ENCODE measurements around the gene TPPP3. TPM values are rescaled to one million over a fixed set of nuclear protein-coding genes. Genes with fewer than 3 reads are reported as not detected.

Gene TPPP3
- total RNA-seq, 4 donors from 2014 or later, result 14.8 to 111 (median 55.0) TPM

DNA sequence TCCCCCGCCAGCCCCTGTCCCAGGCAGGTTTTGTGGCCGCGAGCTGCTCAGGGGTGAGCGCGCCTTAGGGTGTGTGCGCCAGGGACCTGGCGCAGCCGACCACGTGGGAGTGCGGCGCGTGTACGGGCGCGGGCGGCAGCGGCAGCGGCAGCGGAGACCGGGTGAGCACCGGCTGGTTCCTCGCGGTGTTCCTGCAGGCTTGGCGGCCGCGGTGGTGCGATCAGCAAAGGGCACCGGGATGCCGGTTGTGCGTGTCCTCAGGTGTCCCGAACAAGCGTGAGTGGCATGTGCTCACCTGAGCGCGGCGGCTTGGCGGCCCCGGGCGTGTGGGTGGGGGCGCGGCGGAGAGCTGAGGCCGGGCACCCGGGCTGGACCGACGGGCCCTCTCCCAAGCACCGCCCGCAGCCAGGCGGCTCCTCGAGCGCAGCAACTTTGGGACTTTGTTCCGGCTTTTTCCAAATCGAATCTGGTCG lies 37.2 kb upstream of the TPPP3 start:
- TF ChIP-seq, protein P1, sequence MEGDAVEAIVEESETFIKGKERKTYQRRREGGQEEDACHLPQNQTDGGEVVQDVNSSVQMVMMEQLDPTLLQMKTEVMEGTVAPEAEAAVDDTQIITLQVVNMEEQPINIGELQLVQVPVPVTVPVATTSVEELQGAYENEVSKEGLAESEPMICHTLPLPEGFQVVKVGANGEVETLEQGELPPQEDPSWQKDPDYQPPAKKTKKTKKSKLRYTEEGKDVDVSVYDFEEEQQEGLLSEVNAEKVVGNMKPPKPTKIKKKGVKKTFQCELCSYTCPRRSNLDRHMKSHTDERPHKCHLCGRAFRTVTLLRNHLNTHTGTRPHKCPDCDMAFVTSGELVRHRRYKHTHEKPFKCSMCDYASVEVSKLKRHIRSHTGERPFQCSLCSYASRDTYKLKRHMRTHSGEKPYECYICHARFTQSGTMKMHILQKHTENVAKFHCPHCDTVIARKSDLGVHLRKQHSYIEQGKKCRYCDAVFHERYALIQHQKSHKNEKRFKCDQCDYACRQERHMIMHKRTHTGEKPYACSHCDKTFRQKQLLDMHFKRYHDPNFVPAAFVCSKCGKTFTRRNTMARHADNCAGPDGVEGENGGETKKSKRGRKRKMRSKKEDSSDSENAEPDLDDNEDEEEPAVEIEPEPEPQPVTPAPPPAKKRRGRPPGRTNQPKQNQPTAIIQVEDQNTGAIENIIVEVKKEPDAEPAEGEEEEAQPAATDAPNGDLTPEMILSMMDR (IDR thresholded peaks at IDR 0.05), result no peak
- TF ChIP-seq EP300 (IDR thresholded peaks at IDR 0.05) (no peak), POLR2A (IDR thresholded peaks at IDR 0.05) (no peak), POLR2AphosphoS5 (IDR thresholded peaks at IDR 0.05) (no peak)
- H3K9me3 ChIP-seq, result no peaks in the 10 kb centered on the region
- H3K4me1 ChIP-seq, result peaks cover 0 to 41% (median 15%) of the 10 kb centered on the region in 3 donors
- WGBS, 2 donors (ENCODE audit: low coverage in 1 of 2), result 20% methylated on average over 1 of the region's 53 CpGs; no CpG with 5 or more reads in 1 of the 2 donors
- peaks cover 0 to 3% of the 10 kb centered on the region in 2 donors for H3K36me3 ChIP-seq
- peak overlapping the region in 2 of 4 donors; percentile 61 to 63 for H3K27ac ChIP-seq
- H3K27me3 ChIP-seq, result peaks cover 46% of the 10 kb centered on the region
- peak overlapping the region; percentile 21 to 57 for H3K4me3 ChIP-seq
- peak; percentile 2 for ATAC-seq

DNA sequence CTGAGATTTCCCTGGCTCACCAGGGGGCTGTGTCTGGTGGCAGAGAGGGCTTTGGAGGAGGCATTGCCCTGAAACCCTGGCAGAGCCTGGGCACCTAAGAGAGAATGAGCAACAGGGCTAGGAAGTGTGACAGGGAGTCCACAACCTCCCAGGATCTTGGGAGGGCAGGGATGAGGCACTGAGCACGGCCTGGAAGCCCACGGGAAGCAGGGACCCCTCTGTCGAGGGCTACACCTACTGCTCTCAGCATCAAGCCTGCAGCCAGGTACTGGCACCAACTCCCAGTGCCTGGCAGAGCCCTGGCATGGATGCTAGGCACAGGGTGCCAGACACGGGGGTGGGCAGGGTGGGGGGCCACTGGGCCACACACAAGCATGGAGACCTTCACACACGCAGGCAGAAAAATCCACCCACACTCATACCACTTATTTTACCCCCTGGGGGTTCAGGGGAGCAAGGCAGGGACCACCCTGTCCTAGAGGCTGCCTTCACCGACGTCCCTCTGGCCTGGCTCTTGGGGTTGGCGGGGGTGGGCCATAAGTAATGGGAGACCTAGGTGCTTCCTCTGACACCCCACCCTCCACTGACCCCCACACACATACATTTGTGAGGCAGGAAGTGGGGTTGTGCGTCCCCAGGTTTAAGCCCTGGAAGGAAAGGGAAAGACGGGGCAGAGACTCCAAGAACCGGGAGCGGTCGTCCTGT lies 36.7 kb upstream of the TPPP3 start:
- peak overlapping the region in 1 of 2 donors; percentile 57 for H3K4me3 ChIP-seq
- ATAC-seq, result no peak
- H3K4me1 ChIP-seq, result peaks cover 0 to 41% (median 15%) of the 10 kb centered on the region in 3 donors
- no peaks in the 10 kb centered on the region for H3K9me3 ChIP-seq
- H3K27ac ChIP-seq, result peak overlapping the region in 1 of 4 donors; percentile 61
- no peak for TF ChIP-seq POLR2A (IDR thresholded peaks at IDR 0.05)
- TF ChIP-seq EP300 (IDR thresholded peaks at IDR 0.05), result no peak
- TF ChIP-seq, protein P1 (IDR thresholded peaks at IDR 0.05), result no peak
- TF ChIP-seq POLR2AphosphoS5 (IDR thresholded peaks at IDR 0.05), result no peak
- H3K27me3 ChIP-seq, result peaks cover 52% of the 10 kb centered on the region
- 16% methylated on average over 7 of the region's 13 CpGs; no CpG with 5 or more reads in 1 of the 2 donors for WGBS, 2 donors (ENCODE audit: low coverage in 1 of 2)
- H3K36me3 ChIP-seq, result no peaks in the 10 kb centered on the region

DNA sequence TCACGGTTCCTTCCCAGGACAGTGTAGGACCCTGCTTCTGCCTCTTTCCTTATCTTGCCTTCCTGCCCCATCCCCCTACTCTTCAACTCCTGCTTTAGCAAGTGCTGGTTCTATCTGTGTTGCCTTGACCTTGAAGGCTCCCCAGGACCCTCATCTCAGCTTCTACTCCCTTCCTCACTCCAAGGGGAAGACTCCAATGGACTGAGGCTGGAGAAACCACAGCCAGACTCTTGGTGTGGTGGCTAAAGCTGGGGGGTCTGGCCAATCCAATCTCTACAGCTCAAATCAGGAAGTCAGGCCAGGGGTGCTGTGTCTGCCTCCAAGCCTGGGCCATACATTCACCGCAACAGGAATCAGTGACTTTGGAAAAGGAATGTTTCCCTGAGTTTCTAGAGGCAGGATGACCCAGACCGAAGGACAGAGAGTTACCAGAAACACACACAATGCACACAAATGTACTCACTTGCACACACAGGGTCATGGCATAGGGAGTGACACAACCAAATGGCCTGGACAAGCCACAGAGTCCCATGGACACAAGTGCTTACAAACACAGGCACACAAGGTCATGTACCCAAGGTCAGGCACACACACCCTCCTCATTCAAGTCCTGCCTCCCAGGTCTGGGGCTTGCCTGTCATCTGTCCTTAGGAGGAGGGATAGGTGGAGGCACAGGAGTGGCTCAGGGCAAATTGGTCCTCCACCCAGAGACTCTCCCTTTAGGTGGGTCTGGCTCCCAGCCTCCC lies 35.9 kb upstream of the TPPP3 start:
- peaks cover 59% of the 10 kb centered on the region for H3K27me3 ChIP-seq
- TF ChIP-seq POLR2A (IDR thresholded peaks at IDR 0.05) (no peak), EP300 (IDR thresholded peaks at IDR 0.05) (no peak), POLR2AphosphoS5 (IDR thresholded peaks at IDR 0.05) (no peak)
- TF ChIP-seq, protein P1 (IDR thresholded peaks at IDR 0.05), result no peak
- H3K9me3 ChIP-seq, result no peaks in the 10 kb centered on the region
- H3K4me3 ChIP-seq, result no peak overlapping the region
- H3K36me3 ChIP-seq, result no peaks in the 10 kb centered on the region
- H3K4me1 ChIP-seq, result peaks cover 0 to 41% (median 15%) of the 10 kb centered on the region in 3 donors
- ATAC-seq, result no peak
- WGBS, 2 donors (ENCODE audit: low coverage in 1 of 2), result 90 to 100% methylated on average over 1 to 2 of the region's 3 CpGs
- no peak overlapping the region for H3K27ac ChIP-seq

DNA sequence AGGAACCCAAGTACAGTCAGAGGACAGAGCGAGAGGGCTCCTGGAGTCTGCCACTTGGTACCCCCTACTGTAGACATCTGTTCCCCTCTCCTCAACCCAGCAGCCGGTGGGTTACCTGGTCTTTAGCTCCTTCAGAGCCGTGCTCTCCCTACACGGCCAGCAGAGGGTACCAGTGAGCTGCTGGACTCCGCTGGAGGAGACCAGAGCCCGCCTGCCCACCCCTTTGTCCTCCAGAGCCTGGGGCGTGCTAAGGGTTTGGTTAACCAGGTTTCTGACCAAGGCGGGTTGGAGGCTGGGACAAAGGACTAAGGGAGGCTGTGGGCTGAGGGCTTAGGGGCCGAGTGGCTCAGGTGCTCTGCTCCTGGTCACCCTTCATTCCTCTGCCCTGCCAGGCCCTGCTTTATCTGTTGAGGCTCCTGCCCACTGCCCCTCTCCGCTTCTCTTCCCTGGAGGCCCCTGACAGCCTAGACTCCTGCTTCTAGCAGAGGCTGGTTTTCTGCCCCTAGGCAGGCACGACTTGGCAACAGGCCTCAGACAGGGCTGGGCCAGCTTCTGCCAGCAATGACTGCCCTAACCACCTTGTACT lies 34.9 kb upstream of the TPPP3 start:
- Histone ChIP-seq H3K4me3 (no peak overlapping the region), H3K4me1 (peaks cover 0 to 41% (median 15%) of the 10 kb centered on the region in 3 donors), H3K27ac (no peak overlapping the region), H3K27me3 (peaks cover 63% of the 10 kb centered on the region), H3K9me3 (no peaks in the 10 kb centered on the region), H3K36me3 (no peaks in the 10 kb centered on the region)
- peak; percentile 62 for ATAC-seq
- WGBS, 2 donors (ENCODE audit: low coverage in 1 of 2), result 29 to 93% methylated on average over 1 to 2 of the region's 11 CpGs
- TF ChIP-seq EP300 (IDR thresholded peaks at IDR 0.05) (no peak), POLR2A (IDR thresholded peaks at IDR 0.05) (no peak)
- TF ChIP-seq, protein P1 (IDR thresholded peaks at IDR 0.05), result peak in 3 of 4 experiments; percentile 72 to 86 (median 79)

All from gastroesophageal sphincter (tissue), 4 donors.